GM18505 (cell line): ENCODE measurements around the gene MAN2A1.
"Not testable (repeated sequence)": the region's sequence is repeated elsewhere in the genome, so short reads cannot be mapped to it uniquely, and the experiment has no call there.

Experiments used
- ATAC-seq: cut with Tn5 transposase; IDR thresholded peaks from one replicate; pipeline ENCODE4 v1.9.1; 2021; ENCODE audit not compliant: unreplicated experiment
- POLR2A ChIP-seq: IDR thresholded peaks from 4 replicates; pipeline ENCODE4 v1.6.1; 2011; ENCODE audit warnings: borderline replicate concordance; ENCODE audit not compliant: insufficient read depth, insufficient read length; ENCODE audit errors: extremely low read depth

MAN2A1 gene

GRCh38 chr5:109743041-109743531, 53.4 kb downstream of the MAN2A1 start:
- TF ChIP-seq POLR2A, result no peak
- no peak for ATAC-seq

- no peak for ATAC-seq
- TF ChIP-seq POLR2A, result no peak
Observed at GRCh38 chr5:109743770-109744212, 54.1 kb downstream of the MAN2A1 start.

GRCh38 chr5:109744261-109744660, 54.5 kb downstream of the MAN2A1 start:
- no peak for TF ChIP-seq POLR2A
- no peak for ATAC-seq

- ATAC-seq, result no peak
- TF ChIP-seq POLR2A, result no peak
Observed at GRCh38 chr5:109748546-109748945, 58.8 kb downstream of the MAN2A1 start.

- TF ChIP-seq POLR2A, result no peak
- ATAC-seq, result no peak
Observed at GRCh38 chr5:109750463-109750862, 60.7 kb downstream of the MAN2A1 start.

- no peak for ATAC-seq
- no peak for TF ChIP-seq POLR2A
Observed at GRCh38 chr5:109753279-109753678, 63.6 kb downstream of the MAN2A1 start.

GRCh38 chr5:109754319-109754718, 64.6 kb downstream of the MAN2A1 start:
- TF ChIP-seq POLR2A, result no peak
- no peak for ATAC-seq

GRCh38 chr5:109755761-109756160, 66.0 kb downstream of the MAN2A1 start:
- ATAC-seq, result no peak
- no peak for TF ChIP-seq POLR2A

- no peak for ATAC-seq
- no peak for TF ChIP-seq POLR2A
Observed at GRCh38 chr5:109756543-109757185, 66.9 kb downstream of the MAN2A1 start.

- TF ChIP-seq POLR2A, result no peak
- ATAC-seq, result no peak
Observed at GRCh38 chr5:109757490-109757889, 67.8 kb downstream of the MAN2A1 start.

GRCh38 chr5:109759306-109759705, 69.6 kb downstream of the MAN2A1 start:
- no peak for ATAC-seq
- no peak for TF ChIP-seq POLR2A

GRCh38 chr5:109760130-109760529, 70.4 kb downstream of the MAN2A1 start:
- ATAC-seq, result not testable (repeated sequence)

- no peak for ATAC-seq
- TF ChIP-seq POLR2A, result no peak
Observed at GRCh38 chr5:109762821-109763220, 73.1 kb downstream of the MAN2A1 start.

- no peak for ATAC-seq
- no peak for TF ChIP-seq POLR2A
Observed at GRCh38 chr5:109767184-109767995, 77.7 kb downstream of the MAN2A1 start.
